EL (cell line): Measurements from ENCODE around the gene MEF2D.
A peak's percentile ranks its signal among the peaks of the same experiment; 100 is the strongest.

Experiments
- DNase-seq: peaks from one replicate; pipeline ENCODE4 v3.0.0-alpha.2; 2016

Gene MEF2D

DNA sequence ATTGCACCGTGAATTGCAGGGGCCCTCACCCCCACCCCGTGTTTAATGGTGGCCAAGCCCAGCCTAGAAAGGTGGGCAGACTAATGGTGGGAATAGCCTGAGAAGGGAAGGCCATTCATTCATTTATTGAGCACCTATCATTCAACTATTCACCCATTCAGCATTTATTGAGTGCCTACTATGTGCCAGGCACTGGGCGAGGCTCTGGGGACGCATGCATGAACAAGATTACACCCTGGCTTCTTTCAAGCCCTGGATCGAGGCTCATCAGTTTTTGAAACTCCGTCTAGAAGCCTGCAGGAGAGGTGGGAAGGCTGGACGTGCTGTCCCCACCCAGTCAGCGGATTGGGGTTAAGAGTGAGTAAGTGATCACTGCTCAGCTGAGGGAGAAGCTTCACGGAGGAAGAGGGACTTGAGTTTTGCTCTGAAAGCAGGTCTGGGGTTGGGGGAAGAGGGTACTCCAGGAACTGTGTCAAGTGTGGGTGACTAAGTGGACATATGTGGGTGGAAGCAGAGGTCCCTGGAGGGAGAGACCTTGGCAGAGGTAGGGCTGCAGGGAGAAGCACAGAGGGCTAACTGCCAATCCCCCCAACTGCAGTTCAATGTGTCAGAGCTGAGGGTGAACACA is 35.6 kb downstream of the MEF2D start:
- no peak for DNase-seq

DNA sequence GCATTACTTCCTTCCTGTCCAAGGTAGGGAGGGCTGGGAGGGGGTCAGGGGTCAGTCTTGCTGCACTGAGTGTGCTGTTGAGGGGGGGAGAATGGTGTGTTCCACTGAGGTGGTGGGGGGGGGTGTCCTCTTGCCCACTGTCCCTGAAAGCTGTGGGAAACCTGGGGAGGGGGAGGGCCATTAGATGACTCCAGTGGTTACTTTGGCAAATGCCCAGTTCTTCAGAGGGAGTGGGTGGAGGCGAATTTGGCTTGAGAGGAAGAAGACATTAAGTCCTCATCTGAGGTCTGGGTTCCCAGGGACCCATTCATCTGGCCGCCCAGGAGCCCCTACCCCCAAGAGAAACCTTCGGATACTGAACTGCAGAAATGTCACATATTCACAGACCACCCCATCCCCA is 36.2 kb downstream of the MEF2D start:
- DNase-seq = no peak

DNA sequence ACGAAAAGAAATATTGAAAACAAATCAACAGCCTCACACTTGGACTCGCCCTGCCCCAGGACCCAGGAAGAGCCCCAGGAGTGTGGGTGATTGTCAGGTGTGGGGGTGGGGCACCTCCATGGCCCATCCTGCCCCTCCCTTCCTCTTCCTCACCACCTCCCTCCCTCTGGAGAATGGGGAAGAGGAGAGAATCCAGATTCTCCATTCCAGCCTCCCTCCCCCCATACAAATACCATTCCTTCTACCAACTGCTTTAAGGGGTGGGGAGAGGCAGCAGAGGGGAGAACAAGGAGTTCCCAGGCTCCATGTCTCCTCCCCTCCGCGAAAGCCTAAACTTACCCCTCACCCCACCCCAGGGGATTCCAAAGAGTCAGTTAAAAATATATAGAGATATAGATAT is 36.7 kb downstream of the MEF2D start:
- no peak for DNase-seq

DNA sequence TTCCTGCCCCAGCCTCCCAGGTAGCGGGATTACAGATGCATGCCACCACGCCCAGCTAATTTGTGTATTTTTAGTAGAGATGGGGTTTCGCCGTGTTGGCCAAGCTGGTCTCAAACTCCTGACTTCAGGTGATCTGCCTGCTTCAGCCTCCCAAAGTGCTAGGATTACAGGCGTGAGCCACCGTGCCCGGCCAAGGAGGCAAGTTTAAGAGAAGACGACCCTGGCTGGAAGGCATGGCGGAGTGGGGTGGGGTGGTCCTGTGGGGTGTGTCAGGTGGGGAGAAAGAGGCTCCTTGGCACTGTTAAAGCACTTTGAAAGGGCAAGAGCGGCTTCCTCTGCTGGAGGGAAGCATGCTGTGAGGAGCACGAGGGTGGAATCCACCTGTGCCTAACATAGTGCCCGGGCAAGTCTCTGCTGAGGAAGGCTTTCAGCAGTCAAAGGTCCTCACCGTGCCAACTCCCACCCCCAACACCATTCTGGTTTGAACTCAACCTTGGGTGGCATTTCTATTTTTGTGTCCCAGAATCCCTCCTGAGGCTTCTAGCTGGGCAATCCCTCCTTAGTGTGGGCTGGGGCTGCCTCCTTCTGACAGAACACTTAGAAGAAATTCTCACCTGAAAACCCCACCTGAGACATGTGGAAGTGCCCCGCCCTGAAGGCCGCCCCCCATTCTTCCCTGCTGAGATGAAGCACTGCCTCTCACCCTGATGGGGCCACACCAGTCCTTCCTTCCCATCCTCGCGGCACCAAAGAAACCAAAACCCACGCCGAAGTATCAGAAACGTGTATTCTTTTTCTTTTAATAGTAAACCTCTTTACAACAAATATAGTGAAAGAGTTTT is 37.4 kb downstream of the MEF2D start:
- DNase-seq = no peak

DNA sequence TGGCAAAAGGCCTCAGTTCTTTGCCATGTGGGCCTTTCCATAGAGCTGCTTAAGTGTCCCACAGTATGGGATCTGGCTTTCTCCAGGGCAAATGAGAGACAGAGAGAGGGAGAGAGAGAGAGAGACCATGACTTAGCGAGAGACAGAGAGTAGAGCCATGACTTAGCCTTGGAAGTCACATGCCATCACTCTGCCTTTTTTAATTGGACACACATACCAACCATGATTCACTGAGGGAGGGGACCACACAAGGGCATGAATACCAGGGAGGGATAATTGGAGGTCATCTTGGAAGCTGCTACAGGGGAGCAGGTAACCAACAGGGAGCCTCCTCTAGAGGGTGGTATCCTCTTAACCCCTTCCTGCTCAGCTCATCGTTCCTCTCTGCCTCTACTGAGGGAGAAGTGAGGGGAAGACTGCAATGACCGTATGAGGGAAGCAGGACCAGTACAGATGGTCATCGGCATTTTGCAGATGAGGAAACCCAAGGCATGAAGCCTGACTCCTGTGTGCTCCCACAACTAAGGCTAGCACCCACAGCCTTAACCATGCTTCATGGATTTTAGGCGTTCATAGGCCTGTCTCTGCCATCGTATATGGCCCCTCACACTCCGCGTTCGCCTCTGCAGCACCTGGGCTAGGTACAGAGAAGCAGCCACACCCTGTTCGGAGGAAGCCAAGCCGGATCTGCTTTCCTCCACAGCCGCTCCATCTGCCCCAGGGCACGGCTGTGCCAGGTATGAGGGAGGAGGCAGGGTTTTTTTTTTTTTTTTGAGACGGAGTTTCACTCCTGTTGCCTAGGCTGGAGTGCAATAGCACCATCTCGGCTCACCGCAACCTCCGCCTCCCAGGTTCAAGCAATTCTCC is 38.6 kb downstream of the MEF2D start:
- no peak for DNase-seq

DNA sequence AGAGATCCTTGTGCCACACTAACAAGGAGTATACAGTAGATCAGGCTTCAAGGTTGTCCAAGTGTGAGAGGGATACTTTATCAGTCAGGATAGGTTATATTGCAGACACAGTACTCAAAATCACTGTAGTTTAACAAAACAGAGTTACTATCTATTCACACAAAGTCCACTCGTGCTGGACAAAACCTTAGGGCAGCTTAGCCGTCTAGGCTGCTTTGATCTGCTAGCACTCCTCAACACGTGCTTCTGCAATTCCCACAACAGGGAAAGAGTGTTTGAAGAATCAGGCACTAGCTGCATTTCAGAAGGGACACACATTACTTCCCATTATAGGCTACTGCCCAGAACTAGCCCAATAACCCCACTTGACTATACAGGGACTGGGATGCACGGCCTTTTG is 39.5 kb downstream of the MEF2D start:
- DNase-seq = no peak

DNA sequence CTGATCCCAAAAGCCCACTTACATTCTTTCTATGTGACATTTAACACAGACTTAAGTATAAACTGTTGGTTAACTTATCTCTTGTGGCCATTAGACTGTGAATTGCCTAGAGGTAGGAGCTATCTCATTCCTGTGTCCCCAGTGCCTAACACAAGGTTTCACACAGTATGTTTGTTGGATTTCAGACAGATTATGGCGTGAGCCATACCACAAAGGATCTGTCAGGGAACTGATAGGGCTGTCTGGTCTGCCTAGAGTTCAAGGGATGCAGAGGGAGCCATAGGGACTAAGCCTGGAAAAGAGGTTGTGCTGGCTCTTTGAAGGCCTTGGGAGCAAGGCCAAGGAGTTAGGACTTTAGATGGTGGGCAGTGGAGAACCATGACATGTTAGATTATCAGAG is 40.0 kb downstream of the MEF2D start:
- no peak for DNase-seq

DNA sequence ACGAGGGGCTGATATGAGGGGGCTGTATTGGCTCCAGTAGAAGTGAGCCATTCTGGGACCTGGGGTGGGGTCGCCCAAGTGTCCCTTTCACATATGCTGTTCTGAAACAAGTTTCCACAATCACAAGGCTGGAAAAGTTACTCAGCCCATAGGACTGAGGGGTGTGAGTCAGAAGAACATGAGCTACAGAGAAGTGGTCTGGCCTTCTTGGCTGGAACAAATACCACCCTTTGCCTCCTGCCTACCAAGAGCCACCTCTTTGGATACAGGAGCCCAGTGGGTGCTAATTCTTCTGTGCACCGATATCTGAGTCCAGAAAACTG is 42.4 kb downstream of the MEF2D start:
- DNase-seq = peak; percentile 46

DNA sequence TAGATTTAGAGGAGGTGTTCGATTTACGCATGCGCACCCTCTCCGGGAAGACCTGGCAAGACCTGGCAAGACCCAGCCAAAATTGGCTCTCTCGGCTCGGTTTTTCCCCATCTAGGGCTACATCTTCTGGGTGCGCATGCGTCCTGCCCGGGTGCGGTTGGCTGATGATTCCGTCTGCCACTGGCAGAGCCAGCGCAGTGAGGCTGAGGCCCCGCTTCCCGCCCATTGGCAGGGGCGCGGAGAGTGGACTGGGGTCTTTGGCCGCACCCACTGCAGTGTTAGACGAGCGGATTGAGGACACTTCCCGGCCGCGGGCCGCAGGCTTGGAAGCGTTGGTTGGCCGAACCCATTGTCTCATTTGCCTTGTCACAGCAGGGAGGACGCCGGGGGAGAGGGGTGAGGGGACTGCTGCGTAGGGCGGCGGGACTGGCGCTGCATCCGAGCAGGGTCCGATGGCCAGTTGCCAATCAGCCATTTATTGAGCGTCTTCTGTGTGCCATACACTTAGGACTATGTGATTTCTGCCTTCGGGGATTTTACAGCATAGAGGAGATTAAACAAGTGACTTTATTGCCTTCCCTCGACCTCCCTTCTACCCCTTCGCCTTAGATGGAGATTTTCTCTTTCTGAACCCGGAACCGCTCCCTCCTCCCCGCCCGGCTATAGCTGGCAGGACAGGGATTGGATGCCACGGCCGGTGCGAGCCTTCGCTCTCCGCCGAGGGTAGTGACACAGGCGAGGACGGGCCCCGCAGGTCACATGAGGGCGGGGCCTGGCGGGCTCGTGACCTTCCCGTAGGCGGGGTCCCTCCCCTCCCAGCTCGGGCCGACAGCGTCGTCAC is 43.7 kb downstream of the MEF2D start:
- peak; percentile 99 for DNase-seq

DNA sequence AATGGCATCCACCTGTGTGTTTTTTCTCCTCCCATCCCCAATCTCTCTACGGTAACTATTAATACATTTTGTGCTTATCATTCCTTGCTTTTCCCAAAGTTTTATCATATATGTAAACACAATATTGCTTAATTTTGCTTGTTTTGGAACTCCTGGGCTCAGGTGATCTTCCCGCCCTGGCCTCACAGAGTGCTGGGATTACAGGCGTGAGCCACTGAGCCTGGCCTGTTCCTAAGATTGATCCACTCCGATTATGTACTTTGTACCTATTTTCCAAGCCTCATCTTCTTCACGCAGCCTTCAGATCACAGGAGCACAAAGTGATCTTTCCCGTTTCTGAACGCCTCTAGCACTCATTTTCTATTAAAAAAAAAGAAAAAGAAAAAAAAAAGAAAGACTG is 45.2 kb downstream of the MEF2D start:
- DNase-seq = no peak

DNA sequence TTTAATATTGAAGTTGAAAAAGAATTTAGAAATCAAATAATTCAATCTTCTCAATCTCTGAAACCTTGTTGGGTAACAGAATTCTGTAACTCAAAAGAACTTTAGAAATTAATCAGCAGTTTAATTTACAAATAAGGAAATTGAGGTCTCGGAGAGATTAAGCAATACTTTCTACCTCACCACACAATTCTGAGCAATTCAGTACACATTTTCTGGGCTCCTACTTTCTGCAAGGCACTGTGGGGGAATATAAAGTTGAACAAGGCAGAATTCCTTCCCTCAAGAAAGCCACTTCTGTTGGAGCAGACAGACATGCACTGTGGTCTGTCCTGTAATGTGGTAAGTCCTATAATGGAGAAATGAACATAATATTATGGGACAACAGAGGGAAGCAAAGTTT is 47.7 kb downstream of the MEF2D start:
- DNase-seq = no peak

DNA sequence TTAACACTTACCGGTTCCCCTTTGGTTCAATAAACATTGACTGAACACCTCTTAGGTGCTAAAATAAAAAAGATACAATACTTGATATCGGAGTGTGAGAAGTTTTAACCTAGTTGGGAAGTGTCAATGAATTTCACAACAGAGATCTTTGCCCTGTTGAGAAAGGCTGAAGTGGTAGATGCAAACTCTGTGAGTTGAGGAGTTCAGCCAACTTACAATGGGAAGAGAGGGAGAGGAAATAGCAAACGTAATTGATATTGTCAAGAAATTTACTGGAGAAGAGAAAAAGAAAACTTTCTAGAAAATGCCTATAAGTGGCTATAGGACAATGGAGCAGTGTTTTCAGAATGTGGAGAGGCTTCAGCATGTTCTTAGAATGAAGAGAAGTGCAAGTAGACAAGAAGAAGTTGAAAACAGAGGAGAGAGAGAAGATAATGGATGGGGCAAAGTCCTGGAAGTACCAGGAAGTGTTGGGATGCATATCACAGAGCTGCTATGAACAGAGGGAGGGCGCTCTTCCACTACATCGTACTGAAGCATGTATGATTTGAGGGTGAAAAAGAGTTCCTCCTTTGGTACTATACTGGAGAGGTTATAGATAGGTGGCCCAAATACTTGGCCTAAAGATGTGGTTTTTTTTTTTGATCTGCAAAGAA is 48.9 kb downstream of the MEF2D start:
- DNase-seq = no peak

DNA sequence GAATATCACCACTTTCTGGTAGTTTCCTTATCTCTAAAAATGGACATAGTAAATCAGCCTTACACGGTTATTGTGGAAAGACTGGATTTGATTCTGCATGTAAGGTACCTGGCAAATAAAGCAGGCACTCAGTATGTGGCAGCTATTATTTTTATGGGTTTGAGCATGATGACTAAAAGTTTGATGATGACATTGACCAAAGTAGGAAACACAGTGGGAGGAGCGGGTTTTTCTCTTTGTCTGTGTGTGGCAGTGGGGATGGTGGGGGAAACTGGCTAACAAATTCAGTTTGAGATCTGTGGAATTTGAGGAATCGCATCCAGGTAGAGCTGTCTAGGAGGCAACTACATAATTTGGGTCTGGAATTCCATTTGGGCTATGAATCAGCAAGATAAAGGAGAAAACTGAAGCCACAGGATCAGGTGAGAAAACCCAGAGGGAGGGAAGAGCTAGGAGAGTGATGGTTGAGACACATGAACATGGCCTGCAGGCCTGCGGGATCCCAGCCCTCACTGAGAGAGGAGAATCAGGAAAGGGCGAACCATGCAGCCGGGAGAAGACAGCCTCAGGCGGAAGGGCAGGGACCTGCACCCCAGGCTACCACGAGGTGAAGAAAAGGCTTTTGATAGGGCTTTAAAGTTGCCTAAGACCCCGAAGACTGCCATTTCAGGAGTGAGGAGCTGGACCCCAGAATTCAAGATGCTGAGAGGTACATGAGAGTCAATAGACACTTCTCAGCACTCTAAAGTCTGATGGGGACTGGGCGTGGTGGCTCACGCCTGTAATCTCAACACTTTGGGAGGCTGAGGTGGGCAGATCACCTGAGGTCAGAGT is 52.2 kb downstream of the MEF2D start:
- no peak for DNase-seq

DNA sequence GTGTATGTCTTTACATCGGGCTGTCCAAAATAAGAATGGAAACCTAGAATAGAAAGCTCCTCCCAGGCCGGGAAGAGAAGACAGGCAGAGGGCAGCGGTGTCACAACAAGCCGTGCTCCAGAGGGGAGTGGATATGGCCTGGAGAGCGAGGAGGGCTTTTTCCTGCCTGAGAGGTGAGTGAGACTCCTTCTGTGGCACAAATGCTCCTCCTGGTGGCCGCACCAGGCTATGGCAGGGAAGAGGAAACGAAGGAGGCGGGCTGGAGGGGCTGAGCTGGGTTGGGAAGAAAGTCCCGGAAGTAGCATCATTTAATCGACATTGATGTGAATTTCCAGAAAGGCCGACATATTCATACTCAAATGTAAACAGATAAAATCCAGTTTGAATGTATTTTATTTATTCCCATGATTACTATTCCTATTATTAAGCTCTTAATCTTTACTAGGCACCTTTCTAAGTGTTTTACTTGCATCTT is 54.7 kb downstream of the MEF2D start:
- peak; percentile 88 for DNase-seq

DNA sequence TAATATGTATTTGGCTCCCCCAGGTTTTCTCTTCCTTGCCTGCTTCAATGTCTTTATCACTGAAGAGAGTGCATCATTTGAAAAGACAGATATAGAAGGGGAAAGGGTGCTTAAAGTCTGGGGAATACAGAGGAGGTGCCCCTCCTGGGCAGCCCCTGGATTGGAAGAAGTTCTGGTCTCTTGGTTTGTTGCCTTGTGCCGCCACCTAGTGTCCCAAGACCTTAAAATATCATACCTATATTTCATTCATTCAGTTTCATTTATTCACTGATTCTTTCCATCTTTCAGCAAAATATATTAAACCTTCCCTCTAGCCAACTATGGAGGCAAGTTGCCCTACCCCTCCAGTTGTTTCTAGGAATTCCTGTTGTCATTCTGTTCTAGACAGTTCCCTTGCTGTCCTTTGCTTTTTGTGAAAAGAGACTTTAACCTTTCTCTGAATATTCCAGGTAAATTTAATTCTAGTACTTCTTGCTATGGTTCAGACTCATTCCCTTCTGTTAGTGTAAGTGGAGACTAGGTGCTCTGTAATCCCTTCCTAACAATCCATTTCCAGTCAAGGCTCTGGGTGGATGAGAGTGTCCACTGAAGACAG is 56.1 kb downstream of the MEF2D start:
- peak; percentile 34 for DNase-seq

DNA sequence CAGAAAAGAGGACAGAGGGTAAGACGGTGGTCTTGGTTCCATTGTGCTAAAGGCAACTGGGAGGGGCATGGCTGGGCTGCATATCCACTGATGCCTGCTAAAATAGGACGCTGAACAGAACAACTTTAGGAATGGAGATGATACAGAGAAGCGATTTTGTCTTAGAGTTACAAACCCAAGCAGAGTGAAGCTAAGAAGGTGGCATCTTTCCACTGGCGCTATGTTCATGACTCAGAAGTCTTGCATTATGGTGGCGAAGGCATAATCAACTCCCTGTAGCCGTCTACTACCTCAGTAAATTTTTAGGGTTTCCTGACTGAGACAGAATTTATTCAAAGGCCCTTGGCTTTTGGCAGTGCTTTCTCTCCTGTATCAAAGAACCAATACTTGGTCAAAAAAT is 57.3 kb downstream of the MEF2D start:
- DNase-seq = no peak

DNA sequence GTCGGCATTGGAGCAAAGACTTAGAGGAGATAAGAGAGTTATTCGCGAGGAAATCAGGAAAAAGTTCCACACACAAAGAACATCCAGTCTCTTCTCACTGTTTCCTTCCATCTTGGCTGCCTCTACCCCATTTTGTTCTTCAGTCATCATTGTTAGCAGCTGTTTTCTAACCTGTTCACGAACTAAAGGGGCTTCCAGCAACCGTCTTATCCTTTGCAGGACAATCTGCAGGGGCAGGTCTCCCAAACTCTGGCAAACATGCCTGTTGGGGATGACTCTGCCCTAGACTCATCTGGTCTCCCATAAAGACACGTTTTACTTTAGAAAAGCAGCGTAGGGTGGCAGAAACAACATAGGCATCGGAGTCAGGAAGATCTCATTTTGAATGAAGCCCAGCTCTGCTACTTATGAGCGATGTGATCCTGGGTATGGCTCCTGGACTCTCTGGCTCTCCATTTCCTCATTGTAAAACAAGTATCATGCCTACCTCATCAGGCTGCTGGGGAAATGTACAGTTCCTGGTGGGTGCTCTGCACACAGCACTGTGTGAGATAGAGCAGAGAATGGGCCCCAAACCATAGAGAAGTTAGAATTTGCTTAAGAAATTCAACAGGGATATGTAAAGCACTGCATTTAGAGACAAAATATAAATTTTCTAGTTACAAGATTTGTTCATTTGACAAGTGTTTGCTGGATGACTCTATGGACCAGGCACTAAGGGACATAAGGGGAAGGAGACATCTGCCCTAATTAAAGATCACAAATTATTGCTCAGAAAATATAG is 59.7 kb downstream of the MEF2D start:
- DNase-seq = no peak

DNA sequence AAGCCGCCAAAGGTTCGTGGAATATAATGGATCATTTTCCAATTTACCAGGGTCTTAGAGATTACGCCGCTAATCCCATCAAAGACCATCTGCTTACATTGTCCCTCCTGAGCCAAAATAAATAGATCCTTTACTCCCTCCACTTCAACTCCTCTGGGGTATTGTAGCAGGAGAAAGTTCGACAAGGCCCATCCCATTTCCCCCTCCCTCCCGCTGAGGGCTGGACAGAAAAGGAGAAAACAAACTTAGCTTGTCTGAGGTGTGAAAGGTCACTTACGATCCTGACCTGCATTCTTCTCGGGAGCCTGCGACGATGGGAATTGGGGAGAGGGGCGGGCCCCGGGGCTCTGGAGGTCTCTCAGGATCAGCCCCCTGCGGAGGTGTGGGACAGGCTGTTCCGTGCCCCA is 60.8 kb downstream of the MEF2D start:
- DNase-seq = no peak

DNA sequence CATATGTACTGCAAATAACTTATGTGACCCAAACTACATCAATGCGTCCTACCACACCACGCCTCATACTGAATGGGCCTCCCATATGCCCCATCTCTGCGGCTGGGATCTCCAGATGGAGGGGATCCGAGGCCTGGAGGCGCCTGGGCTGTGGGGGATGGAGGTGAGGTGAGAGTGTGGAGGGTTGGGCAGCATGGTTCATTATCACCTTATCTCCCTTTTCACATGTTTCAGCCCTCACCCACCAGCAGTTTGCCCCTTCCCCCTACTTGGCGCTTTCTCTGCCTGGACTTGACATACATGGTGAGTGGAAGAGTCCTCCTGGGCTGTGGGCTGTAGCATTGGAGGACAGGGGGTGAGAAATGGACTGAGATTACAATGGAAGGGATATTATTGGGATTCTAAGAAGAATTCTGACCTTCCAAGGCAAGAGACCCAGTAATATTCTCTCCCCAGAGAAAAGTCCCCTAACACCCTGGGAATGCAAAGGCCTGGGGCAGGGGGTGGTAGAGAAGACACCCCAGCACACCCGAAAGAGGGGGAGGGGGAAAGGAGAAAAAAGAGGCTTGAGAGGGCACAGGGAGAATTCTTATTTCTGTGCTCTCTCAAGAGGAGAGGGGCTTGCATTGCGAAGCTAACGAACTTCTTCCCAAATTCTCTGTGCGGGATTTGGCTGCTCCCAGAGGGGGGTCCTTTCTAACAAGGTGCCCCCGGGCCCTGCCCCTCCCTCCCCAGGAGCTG is 61.4 kb downstream of the MEF2D start:
- no peak for DNase-seq
